ENCODE results near the gene ITPR1. TPM values are rescaled to one million over a fixed set of nuclear protein-coding genes. Genes with fewer than 3 reads are reported as not detected.

Gene ITPR1
- total and polyA plus RNA-seq, 3 donors from 2014 or later: 26.5 to 129 (median 59.7) TPM

DNA sequence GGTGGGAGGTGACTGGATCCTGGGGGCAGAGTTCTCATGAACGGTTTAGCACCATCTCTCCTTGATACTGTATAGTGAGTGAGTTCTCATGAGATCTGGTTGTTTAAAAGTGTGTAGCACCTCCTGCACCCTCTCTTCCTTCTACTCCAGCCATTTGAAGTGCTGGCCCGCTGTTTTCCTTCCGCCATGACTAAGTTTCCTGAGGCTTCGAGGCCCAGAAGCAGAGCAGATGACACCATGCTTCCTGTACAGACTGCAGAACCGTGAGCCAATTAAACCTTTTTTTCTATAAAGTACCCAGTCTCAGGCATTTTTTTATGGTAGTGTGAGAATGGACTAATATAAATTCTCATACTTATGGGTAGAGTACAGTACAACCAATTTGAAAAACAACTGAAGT, 362.5 kb downstream of the ITPR1 start:
- intact Hi-C loops (cut with DNase I; ENCODE audit: low total_unique reads): no loop called here
- TF ChIP-seq, protein P1, sequence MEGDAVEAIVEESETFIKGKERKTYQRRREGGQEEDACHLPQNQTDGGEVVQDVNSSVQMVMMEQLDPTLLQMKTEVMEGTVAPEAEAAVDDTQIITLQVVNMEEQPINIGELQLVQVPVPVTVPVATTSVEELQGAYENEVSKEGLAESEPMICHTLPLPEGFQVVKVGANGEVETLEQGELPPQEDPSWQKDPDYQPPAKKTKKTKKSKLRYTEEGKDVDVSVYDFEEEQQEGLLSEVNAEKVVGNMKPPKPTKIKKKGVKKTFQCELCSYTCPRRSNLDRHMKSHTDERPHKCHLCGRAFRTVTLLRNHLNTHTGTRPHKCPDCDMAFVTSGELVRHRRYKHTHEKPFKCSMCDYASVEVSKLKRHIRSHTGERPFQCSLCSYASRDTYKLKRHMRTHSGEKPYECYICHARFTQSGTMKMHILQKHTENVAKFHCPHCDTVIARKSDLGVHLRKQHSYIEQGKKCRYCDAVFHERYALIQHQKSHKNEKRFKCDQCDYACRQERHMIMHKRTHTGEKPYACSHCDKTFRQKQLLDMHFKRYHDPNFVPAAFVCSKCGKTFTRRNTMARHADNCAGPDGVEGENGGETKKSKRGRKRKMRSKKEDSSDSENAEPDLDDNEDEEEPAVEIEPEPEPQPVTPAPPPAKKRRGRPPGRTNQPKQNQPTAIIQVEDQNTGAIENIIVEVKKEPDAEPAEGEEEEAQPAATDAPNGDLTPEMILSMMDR (IDR thresholded peaks at IDR 0.05): no peak
- no peaks in the 10 kb centered on the region for H3K27me3 ChIP-seq
- no peak overlapping the region for H3K27ac ChIP-seq
- no peak for DNase-seq
- H3K4me1 ChIP-seq: peaks cover 7% of the 10 kb centered on the region
- no peaks in the 10 kb centered on the region for H3K9me3 ChIP-seq
- WGBS, 2 donors: 95 to 99% methylated on average over 5 of the region's 5 CpGs
- no peaks in the 10 kb centered on the region for H3K36me3 ChIP-seq (ENCODE audit: low read depth, missing control alignments)
- no peak overlapping the region for H3K4me3 ChIP-seq

DNA sequence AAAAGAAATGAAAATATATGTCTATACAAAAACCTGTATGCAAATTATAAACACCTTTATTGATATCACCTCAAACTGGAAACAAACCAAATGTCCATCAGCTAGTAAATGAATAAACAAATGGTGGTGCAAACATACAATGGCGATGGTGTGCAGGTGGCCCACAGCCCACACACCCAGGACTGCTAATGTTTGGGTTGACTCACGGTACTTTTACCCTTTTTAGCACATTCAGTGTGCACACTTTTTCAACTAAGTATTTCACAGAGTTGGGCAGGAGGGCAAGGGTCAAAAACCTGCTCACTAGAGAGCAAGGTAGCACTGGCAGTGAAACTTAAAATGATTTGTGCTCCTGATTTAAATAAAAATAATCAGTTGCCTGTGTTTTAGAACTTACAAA, 363.0 kb downstream of the ITPR1 start:
- no peak overlapping the region for H3K27ac ChIP-seq
- 48 to 50% methylated on average over 2 of the region's 2 CpGs for WGBS, 2 donors
- H3K27me3 ChIP-seq: no peaks in the 10 kb centered on the region
- DNase-seq: no peak
- H3K36me3 ChIP-seq (ENCODE audit: low read depth, missing control alignments): no peaks in the 10 kb centered on the region
- intact Hi-C loops (cut with DNase I; ENCODE audit: low total_unique reads): no loop called here
- no peaks in the 10 kb centered on the region for H3K9me3 ChIP-seq
- H3K4me1 ChIP-seq: peaks cover 7% of the 10 kb centered on the region
- no peak overlapping the region for H3K4me3 ChIP-seq
- no peak for TF ChIP-seq POLR2A (IDR thresholded peaks at IDR 0.05)
- TF ChIP-seq, protein P1 (IDR thresholded peaks at IDR 0.05): no peak

DNA sequence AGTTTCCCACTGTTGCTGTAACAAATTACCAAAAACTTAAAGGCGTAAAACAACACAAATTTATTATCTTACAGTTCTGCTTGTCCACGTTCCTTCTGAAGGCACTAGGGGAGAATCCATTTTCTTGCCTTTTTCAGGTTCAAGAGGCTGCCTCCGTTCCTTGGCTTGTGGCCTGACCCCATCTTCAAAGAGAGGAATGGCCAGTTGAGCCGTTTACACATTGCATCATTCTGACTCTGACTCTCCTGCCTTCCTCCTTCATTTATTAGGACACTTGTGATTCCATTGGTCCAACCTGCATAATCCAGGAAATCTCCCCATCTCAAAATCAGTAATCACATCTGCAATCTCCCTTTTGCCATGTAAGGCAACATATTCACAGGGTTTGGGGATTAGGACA, 363.4 kb downstream of the ITPR1 start:
- Histone ChIP-seq H3K9me3 (no peaks in the 10 kb centered on the region), H3K4me3 (no peak overlapping the region), H3K27ac (no peak overlapping the region), H3K36me3 (ENCODE audit: low read depth, missing control alignments) (no peaks in the 10 kb centered on the region), H3K4me1 (peaks cover 7% of the 10 kb centered on the region), H3K27me3 (no peaks in the 10 kb centered on the region)
- TF ChIP-seq, protein P1 (IDR thresholded peaks at IDR 0.05): no peak
- intact Hi-C loops (cut with DNase I; ENCODE audit: low total_unique reads): no loop called here
- 88 to 94% methylated on average over 4 of the region's 4 CpGs for WGBS, 2 donors
- DNase-seq: no peak

DNA sequence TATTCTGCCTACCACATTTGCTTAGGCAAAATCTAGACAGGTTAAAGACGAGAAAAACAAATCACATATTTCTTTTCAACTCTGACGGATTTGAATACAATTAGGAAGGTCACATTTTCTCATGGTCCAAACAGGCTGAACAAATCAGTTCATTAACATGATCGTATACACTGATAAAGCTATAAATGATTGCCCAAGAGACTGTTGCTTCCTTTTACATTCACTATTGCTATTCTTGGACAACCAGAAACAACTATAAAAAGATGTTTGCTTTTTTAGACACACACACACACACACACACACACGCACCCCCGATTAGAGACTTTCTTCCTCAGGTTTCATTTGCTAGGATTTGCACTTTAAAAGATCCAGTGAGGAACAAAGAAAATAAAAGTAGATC, 363.8 kb downstream of the ITPR1 start:
- 77 to 82% methylated on average over 5 of the region's 5 CpGs for WGBS, 2 donors

DNA sequence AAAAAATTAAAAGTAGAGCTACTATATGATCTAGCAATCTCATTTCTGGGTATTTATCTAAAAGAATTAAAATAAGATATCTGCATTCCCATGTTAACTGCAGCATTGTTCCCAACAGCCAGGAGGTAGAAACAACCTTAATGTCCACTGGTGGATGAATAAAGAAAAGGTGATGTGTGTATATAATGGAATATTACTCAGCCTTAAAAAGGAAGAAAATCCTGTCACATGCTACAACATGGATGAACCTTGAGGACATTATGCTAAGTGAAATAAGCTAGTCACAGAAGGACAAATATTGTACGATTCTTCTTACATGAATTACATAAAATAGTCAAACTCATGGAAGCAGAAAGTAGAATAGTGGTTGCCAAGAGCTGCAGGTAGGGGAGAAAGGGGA, 366.6 kb downstream of the ITPR1 start:
- TF ChIP-seq, protein P1 (IDR thresholded peaks at IDR 0.05): no peak
- Histone ChIP-seq H3K4me3 (no peak overlapping the region), H3K36me3 (ENCODE audit: low read depth, missing control alignments) (no peaks in the 10 kb centered on the region), H3K4me1 (no peaks in the 10 kb centered on the region), H3K27me3 (no peaks in the 10 kb centered on the region), H3K27ac (no peak overlapping the region), H3K9me3 (no peaks in the 10 kb centered on the region)
- intact Hi-C loops (cut with DNase I; ENCODE audit: low total_unique reads): no loop called here
- 91 to 93% methylated on average over 1 of the region's 1 CpG for WGBS, 2 donors
- no peak for DNase-seq

More for the DNA sequence above, 363.8 kb downstream of the ITPR1 start:
- intact Hi-C loops (cut with DNase I; ENCODE audit: low total_unique reads): no loop called here
- DNase-seq: no peak
- H3K36me3 ChIP-seq (ENCODE audit: low read depth, missing control alignments): no peaks in the 10 kb centered on the region
- no peaks in the 10 kb centered on the region for H3K27me3 ChIP-seq
- no peak overlapping the region for H3K27ac ChIP-seq
- H3K9me3 ChIP-seq: no peaks in the 10 kb centered on the region
- TF ChIP-seq POLR2A (IDR thresholded peaks at IDR 0.05): no peak
- TF ChIP-seq, protein P1 (IDR thresholded peaks at IDR 0.05): no peak
- H3K4me3 ChIP-seq: no peak overlapping the region
- peaks cover 7% of the 10 kb centered on the region for H3K4me1 ChIP-seq
